GM12878 (cell line): ENCODE results near the gene DIS3L2. TPM values are rescaled to one million over a fixed set of nuclear protein-coding genes. Genes with fewer than 3 reads are reported as not detected.

ENCODE experiments used
- ATAC-seq: fragments of 200-7000 bp; cut with Tn5 transposase; 3 replicates; pipeline ENCODE4 v1.9.1; 2020; ENCODE audit warnings: mild to moderate bottlenecking, moderate library complexity
- BruUV-seq: library from RNA; stranded (reverse); fragments of 400-500 nt; replicated peaks from 2 replicates; lab custom pipeline; 2021; lab: Mats Ljungman, UMichigan
- CTCF ChIA-PET: fragments of 300-600 bp; sonication (Branson Sonifier 250); formaldehyde crosslinking; extraction: SDS; loops from one replicate; lab custom pipeline; 2021; ENCODE audit warnings: inconsistent platforms; lab: Yijun Ruan, JAX
- POLR2A ChIA-PET: fragments of 350-600 bp; formaldehyde crosslinking; extraction: SDS; loops from one replicate; lab custom pipeline; 2021; ENCODE audit warnings: inconsistent platforms; lab: Charles Lee
- RAD21 ChIA-PET: fragments of 300-600 bp; sonication (Branson Sonifier 250); formaldehyde crosslinking; loops from one replicate; lab custom pipeline; 2023; ENCODE audit warnings: antibody characterized with exemption; ENCODE audit not compliant: unreplicated experiment; lab: Charles Lee
- SMC1A ChIA-PET: fragments of 300-600 bp; sonication (Branson Sonifier 250); formaldehyde crosslinking; loops from one replicate; lab custom pipeline; 2023; ENCODE audit not compliant: unreplicated experiment, uncharacterized antibody; lab: Charles Lee
- DNase-seq: peaks from one replicate; pipeline ENCODE4 v3.0.0-alpha.2; 2011; ENCODE audit warnings: low read depth, low spot score
- FAIRE-seq: peaks from 3 replicates; lab custom pipeline; 2011; peaks lifted over from hg19 to GRCh38; lab: Jason Lieb, UNC
- H2AFZ ChIP-seq: 2 replicates; pipeline ENCODE4 v1.6.0; 2011; ENCODE audit warnings: low read depth, low read length, control low read depth; ENCODE audit not compliant: control insufficient read depth
- H3K27ac ChIP-seq: 2 replicates; pipeline ENCODE4 v1.5.1; 2011; ENCODE audit warnings: control low read depth; ENCODE audit not compliant: control insufficient read depth, insufficient read depth
- H3K27me3 ChIP-seq, 2 experiments: replicated peaks in 1 of 2; 2 replicates each; pipeline versions ENCODE4 v1.6.0 to v1.6.1; 2011; ENCODE audit warnings: low read length in 1 of 2; ENCODE audit not compliant: control insufficient read depth in 2 of 2, insufficient read depth in 2 of 2
- H3K36me3 ChIP-seq, 2 experiments: 2 replicates each; pipeline ENCODE4 v1.5.1; 2011; ENCODE audit warnings: low read length in 1 of 2; ENCODE audit not compliant: control insufficient read depth in 2 of 2, insufficient read depth in 2 of 2
- H3K4me1 ChIP-seq: 2 replicates; pipeline ENCODE4 v1.6.1; 2011; ENCODE audit warnings: mild to moderate bottlenecking, low read length, moderate library complexity, mixed read lengths; ENCODE audit not compliant: control insufficient read depth, insufficient read depth
- H3K4me2 ChIP-seq: 2 replicates; pipeline ENCODE4 v1.6.0; 2011; ENCODE audit warnings: control low read depth; ENCODE audit not compliant: control insufficient read depth, insufficient read depth
- H3K4me3 ChIP-seq: fragments of 200-600 bp; sonication (generic); 2 replicates; pipeline ENCODE4 v1.5.1; 2016
- H3K79me2 ChIP-seq: 2 replicates; pipeline ENCODE4 v1.6.0; 2011; ENCODE audit warnings: low read length; ENCODE audit not compliant: control insufficient read depth, insufficient read depth
- H3K9ac ChIP-seq: 2 replicates; pipeline ENCODE4 v1.8.0; 2011; ENCODE audit warnings: low read length, control low read depth, mixed read lengths; ENCODE audit not compliant: control insufficient read depth, insufficient read depth
- H3K9me3 ChIP-seq: replicated peaks from 3 replicates; pipeline ENCODE4 v1.5.1; 2011; ENCODE audit warnings: mild to moderate bottlenecking, low read length; ENCODE audit not compliant: control insufficient read depth, insufficient read depth
- H4K20me1 ChIP-seq: 2 replicates; pipeline ENCODE4 v1.6.0; 2011; ENCODE audit not compliant: control insufficient read depth, insufficient read depth
- CBFB ChIP-seq: IDR thresholded peaks from 2 replicates; pipeline ENCODE4 v1.6.1; 2016; ENCODE audit warnings: antibody characterized with exemption, low read depth
- PML ChIP-seq: IDR thresholded peaks from 2 replicates; pipeline ENCODE4 v1.6.1; 2012; ENCODE audit warnings: low read length, inconsistent platforms
- whole genome bisulfite sequencing: methylation state at CpG from one replicate; pipeline ENCODE4 v1.1.6; 2016; ENCODE audit warnings: low lambda C conversion rate; ENCODE audit not compliant: insufficient replicate concordance, insufficient coverage; ENCODE audit errors: missing lambda C conversion rate; 5-methylcytosine and 5-hydroxymethylcytosine counted together
- in situ Hi-C: fragments of 300-500 bp; cut with MboI; formaldehyde crosslinking; loops from 9 replicates; pipeline ENCODE4 v1.14.3; 2018; ENCODE audit warnings: mixed read lengths
- intact Hi-C: fragments of 100-400 bp; cut with micrococcal nuclease; formaldehyde crosslinking; loops from one replicate; pipeline ENCODE4 v1.14.2; 2022; ENCODE audit not compliant: unreplicated experiment
- polyA plus RNA-seq, 11 experiments: library from polyadenylated mRNA; depleted of rRNA in 4 of 11; unstranded in 6 of 11; stranded (reverse) in 5 of 11; fragments of >200 nt; fragmentation: Nextera tagmentation in 4 of 11; fragmentation: Illumina TruSeq in 1 of 11; extraction: Ambion mirVana in 4 of 11; extraction: Trizol in 1 of 11; gene quantifications; 1 replicate in 1 of 11; 2 replicates in 10 of 11; pipeline versions ENCODE4 v1.2.1 to v1.2.3, GENCODE V29; 2011 to 2016; ENCODE audit warnings: inconsistent platforms in 2 of 11, missing spikeins in 2 of 11, low read depth in 1 of 11
- total RNA-seq, 4 experiments: library from RNA; depleted of rRNA in 3 of 4; stranded (reverse); fragments of >200 nt in 3 of 4; fragmentation: Illumina TruSeq in 1 of 4; extraction: Trizol in 1 of 4; gene quantifications; 2 replicates each; pipeline versions ENCODE4 v1.2.1 to v1.2.3, GENCODE V29; 2013 to 2021
- TF ChIP-seq, protein P1 (sequence below): fragments of 450-650 bp; IDR thresholded peaks from 2 replicates; pipeline ENCODE4 v1.6.1; 2018; ENCODE audit warnings: mild to moderate bottlenecking, low read depth, moderate library complexity; ENCODE audit not compliant: partially characterized antibody
- TF ChIP-seq, protein P2 (sequence below): IDR thresholded peaks from 2 replicates; pipeline ENCODE4 v1.6.1; 2011; ENCODE audit warnings: low read depth, mild to moderate bottlenecking, low read length, moderate library complexity, borderline replicate concordance; ENCODE audit errors: extremely low read depth

Gene DIS3L2
- total and polyA plus RNA-seq, 10 of the 15 experiments (the other 5 are each of a cell fraction or from before 2014, with no cell fraction given): 3.5 to 27.1 (median 16.0) TPM

DNA sequence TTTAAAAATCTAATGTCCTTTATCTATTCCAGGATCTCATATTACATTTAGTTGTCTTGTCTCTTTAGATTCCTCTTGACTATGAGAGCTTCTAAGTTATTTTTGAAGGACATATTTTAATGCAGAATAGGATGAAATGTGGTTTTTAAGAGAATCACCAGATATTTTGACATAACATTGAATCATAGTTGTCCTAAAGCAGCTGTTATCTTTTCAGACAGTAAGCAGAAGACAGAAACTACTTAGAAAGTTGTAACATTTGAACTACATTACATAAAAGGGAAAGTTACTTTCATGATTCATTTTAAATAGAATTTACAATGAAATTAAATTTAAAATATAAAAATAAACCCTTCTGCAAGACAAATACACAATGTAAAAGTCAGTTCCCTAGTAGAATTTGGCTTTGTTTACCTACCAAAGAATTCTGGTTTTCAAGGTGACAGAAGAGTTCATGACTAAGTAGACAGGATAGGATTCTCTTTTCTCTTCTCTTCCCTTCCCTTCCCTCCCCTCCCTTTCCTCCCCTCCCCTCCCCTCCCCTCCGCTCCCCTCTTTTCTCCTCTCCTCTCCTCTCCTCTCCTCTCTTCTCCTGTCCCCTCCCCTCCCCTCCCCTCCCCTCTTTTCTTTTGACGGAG is 186.0 kb downstream of the DIS3L2 start:
- no peak for ATAC-seq
- in situ Hi-C loops (no loop called here), intact Hi-C loops (loop anchor here (10.0 kb wide), 1 partner anchor 177 kb away; no protein-coding TSS in a partner anchor)
- no peaks in the 10 kb centered on the region for H3K9me3 ChIP-seq
- H3K79me2 ChIP-seq: no peaks in the 10 kb centered on the region
- H3K27ac ChIP-seq: no peak overlapping the region
- POLR2A ChIA-PET: interaction anchor here (0.6 kb wide), 1 partner anchor 27 kb away, joined by 5 read pairs; no protein-coding TSS in a partner anchor
- no peak for FAIRE-seq
- H3K27me3 ChIP-seq: no peaks in the 10 kb centered on the region
- no peaks in the 10 kb centered on the region for H4K20me1 ChIP-seq
- TF ChIP-seq, protein P1, sequence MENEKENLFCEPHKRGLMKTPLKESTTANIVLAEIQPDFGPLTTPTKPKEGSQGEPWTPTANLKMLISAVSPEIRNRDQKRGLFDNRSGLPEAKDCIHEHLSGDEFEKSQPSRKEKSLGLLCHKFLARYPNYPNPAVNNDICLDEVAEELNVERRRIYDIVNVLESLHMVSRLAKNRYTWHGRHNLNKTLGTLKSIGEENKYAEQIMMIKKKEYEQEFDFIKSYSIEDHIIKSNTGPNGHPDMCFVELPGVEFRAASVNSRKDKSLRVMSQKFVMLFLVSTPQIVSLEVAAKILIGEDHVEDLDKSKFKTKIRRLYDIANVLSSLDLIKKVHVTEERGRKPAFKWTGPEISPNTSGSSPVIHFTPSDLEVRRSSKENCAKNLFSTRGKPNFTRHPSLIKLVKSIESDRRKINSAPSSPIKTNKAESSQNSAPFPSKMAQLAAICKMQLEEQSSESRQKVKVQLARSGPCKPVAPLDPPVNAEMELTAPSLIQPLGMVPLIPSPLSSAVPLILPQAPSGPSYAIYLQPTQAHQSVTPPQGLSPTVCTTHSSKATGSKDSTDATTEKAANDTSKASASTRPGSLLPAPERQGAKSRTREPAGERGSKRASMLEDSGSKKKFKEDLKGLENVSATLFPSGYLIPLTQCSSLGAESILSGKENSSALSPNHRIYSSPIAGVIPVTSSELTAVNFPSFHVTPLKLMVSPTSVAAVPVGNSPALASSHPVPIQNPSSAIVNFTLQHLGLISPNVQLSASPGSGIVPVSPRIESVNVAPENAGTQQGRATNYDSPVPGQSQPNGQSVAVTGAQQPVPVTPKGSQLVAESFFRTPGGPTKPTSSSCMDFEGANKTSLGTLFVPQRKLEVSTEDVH: no peak
- TF ChIP-seq, protein P2, sequence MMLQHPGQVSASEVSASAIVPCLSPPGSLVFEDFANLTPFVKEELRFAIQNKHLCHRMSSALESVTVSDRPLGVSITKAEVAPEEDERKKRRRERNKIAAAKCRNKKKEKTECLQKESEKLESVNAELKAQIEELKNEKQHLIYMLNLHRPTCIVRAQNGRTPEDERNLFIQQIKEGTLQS: no peak
- TF ChIP-seq CBFB (no peak), PML (no peak)
- RAD21 ChIA-PET: no interaction called here
- SMC1A ChIA-PET: no interaction called here
- DNase-seq: no peak
- H3K4me1 ChIP-seq: no peaks in the 10 kb centered on the region
- H3K4me2 ChIP-seq: no peak overlapping the region
- no TSS peak for BruUV-seq
- no peak overlapping the region for H2AFZ ChIP-seq
- no CpG with 5 or more reads among the region's 2 CpGs for WGBS
- CTCF ChIA-PET: interaction anchor here (1.0 to 1.1 kb wide), 3 partner anchors 8 to 241 kb away, joined by 3 to 4 read pairs (median 3); no protein-coding TSS in a partner anchor
- H3K36me3 ChIP-seq: no peaks in the 10 kb centered on the region
- no peak overlapping the region for H3K4me3 ChIP-seq
- H3K9ac ChIP-seq: no peak overlapping the region
